ENCODE results near the gene RINL.
A peak's percentile ranks its signal among the peaks of the same experiment; 100 is the strongest.
"Not testable (repeated sequence)": the region's sequence is repeated elsewhere in the genome, so short reads cannot be mapped to it uniquely, and the experiment has no call there.

RINL gene

DNA sequence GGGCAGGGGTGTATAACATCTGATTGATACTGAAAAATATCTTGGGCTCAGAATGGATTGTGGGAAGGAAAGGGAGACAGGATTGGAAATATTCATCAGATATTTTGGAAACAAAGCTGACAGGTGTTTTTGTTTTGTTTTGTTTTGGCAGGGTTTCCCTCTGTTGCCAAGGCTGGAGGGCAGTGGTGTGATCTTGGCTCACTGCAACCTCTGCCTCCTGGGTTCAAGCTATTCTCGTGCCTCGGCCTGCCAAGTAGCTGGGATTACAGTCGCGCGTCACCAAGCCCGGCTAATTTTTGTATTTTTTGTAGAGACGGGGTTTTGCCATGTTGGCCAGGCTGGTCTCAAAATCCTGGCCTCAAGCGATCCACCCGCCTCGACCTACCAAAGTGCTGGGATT is 4.7 kb downstream of the RINL start:
- DNase-seq: not testable (repeated sequence)

- DNase-seq: no peak
Measured at GRCh38 chr19:38870612-38871011, 7.5 kb downstream of the RINL start.

- DNase-seq: no peak
Measured at GRCh38 chr19:38869836-38870607, 8.1 kb downstream of the RINL start.

- DNase-seq: no peak
Measured at GRCh38 chr19:38869160-38869835, 8.8 kb downstream of the RINL start.

GRCh38 chr19:38868551-38868950 is 9.5 kb downstream of the RINL start:
- DNase-seq: no peak

DNA sequence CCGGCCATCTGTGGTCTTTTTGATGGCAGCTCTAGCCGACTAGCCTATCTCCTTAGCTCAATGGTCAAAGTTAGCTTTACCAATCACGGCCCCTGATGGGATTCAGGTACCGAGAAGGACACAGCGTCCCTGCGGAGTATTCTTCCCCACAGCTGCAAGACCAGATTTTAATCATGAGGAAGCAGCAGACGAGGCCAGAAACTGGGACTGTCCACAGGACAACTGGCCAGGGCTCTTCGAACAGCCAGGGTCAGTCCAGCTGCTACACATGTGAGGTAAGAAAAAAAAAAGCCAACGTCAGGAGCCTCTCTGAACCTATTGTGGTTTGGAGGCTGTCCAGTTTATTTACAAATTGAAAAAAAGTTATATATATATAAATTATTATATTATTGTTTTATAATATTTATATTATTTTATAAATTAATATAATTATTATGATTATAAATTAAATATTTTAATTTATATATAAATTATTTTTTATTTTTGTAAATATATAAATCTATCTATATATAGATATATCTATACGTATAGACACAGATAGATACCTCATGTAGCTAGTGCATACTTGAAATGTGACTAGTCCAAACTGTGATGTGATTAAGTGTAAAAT is 10.8 kb downstream of the RINL start:
- no peak for DNase-seq

- no peak for DNase-seq
Measured at GRCh38 chr19:38862321-38863059, 15.6 kb downstream of the RINL start.

DNA sequence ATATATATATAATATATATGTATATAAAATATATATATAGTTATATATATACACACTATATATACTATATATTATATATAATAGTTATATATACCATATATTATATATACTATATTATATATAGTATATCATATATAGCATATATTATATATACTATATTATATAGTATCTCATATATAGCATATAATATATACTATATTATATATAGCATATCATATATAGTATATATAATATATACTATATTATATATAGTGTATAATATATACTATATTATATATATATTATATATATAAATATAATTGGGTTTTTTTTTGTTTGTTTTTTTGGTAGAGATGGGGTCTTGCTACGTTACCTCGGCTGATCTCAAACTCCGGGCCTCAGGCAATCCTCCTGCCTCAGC is 16.7 kb downstream of the RINL start:
- no peak for DNase-seq

GRCh38 chr19:38859631-38860204 is 18.4 kb downstream of the RINL start:
- DNase-seq: not testable (repeated sequence)

DNA sequence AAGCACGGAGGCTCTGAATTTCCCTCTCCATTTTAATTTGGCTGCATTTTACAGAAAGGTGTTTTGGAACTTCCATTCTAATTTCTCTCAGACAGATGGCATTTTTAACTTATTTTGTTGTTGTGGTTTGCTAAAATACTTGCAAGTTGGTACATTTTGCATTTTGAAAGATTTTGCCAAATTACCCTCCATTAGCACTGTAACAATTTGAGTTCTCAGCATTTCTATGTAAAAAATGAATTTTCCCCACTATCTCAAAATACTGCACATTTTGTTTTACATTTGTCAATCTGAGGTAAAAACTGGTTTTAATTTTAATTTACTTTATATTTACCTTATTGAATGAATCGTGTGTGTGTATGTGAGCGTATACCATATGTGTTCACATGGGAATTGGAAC is 21.3 kb downstream of the RINL start:
- DNase-seq: no peak

GRCh38 chr19:38855751-38856150 is 22.3 kb downstream of the RINL start:
- not testable (repeated sequence) for DNase-seq

DNA sequence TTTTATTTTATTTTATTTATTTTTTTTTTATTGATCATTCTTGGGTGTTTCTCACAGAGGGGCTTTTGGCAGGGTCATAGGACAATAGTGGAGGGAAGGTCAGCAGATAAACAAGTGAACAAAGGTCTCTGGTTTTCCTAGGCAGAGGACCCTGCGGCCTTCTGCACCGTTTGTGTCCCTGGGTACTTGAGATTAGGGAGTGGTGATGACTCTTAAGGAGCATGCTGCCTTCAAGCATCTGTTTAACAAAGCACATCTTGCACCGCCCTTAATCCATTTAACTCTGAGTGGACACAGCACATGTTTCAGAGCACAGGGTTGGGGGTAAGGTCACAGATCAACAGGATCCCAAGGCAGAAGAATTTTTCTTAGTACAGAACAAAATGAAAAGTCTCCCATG is 23.1 kb downstream of the RINL start:
- not testable (repeated sequence) for DNase-seq

- DNase-seq: no peak
Measured at GRCh38 chr19:38853214-38853613, 24.9 kb downstream of the RINL start.

GRCh38 chr19:38852231-38853044 is 25.6 kb downstream of the RINL start:
- peak; percentile 17 to 62 for DNase-seq

DNA sequence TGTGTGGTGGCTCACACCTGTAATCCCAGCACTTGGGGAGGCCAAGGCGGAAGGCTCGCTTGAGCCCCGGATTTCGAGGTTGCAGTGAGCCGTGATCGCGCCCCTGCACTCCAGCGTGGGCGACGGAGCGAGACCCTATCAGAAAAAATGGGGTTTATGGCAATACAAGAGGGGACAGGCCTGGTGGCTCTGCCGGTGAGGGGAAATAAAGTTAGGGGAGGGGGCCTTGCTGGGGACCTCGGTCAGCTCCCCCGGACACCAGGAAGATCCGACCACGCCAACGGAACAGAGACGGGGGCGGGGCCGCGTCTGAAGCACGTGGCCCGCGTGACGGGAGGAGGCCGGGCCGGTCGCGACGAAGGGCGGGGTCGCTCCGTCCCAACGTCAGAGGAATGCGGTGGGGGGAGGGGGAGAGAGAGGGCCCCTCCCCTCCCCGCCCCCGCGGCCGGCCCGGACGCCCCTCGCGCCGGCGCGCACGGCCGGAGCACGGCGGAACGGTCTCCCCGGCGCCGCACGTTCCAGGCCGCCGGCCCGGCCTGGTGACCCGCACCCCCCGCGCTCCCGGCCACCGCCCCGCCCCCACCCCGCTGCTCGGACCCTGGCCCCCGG is 26.3 kb downstream of the RINL start:
- DNase-seq: peak; percentile 49 to 80

GRCh38 chr19:38850976-38851621 is 27.0 kb downstream of the RINL start:
- DNase-seq: no peak

DNA sequence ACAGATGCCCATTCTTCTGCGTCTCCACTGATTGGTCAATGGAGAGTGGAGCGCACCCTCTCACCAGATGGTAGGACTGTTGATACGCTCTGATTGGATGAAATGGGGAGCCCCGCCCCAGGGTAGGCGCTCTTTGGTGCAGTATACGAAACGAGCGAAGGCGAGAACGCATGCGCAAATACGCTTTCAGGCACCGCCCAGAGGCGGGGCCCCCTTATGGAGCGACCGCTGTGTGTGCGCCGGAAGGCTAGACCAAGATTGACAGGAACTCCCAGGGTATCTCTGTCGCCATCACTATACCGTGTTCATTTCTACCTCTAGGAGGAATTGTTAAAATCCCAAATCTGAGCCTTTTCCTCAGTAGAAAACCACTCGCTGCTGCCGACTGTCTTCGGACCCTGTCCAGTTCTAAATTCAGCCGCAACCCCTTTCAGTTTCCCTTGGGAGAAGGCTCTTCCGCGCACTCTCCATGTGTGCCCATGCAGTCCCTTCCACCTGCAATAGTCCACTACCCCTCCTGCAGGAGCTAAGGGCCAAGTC is 27.6 kb downstream of the RINL start:
- no peak for DNase-seq

- DNase-seq: peak; percentile 99
Measured at GRCh38 chr19:38849860-38850435, 28.1 kb downstream of the RINL start, which contains the start of gene HNRNPL. Gene HNRNPL, minus strand, starts transcription at chr19:38849986. Its CDS starts 20 bp downstream, at chr19:38849966.

- DNase-seq: peak; percentile 58 to 80
Measured at GRCh38 chr19:38849147-38849859, 28.8 kb downstream of the RINL start.
